WTC11 (cell line): ENCODE data around the gene VWA3B. TPM values are rescaled to one million over a fixed set of nuclear protein-coding genes. Genes with fewer than 3 reads are reported as not detected.

Experiments used
- ATAC-seq: fragments of 200-7000 bp; cut with Tn5 transposase; 2 replicates; pipeline ENCODE4 v1.10.0; 2021; ENCODE audit warnings: mild to moderate bottlenecking, moderate library complexity
- CTCF ChIA-PET: fragments of 300-600 bp; sonication (Branson Sonifier 250); formaldehyde crosslinking; loops from one replicate; lab custom pipeline; 2021; ENCODE audit warnings: antibody characterized with exemption; lab: Charles Lee
- POLR2A ChIA-PET: fragments of 350-600 bp; sonication (Branson Sonifier 250); formaldehyde crosslinking; loops from one replicate; lab custom pipeline; 2021; ENCODE audit warnings: antibody characterized with exemption; lab: Charles Lee
- DNase-seq: peaks from one replicate; pipeline ENCODE4 v3.0.0; 2021; ENCODE audit warnings: low spot score
- H3K27ac Mint-ChIP-seq: 2 replicates; pipeline ENCODE4 v1.8.0; 2021; ENCODE audit warnings: mixed read lengths
- H3K27me3 Mint-ChIP-seq: 2 replicates; pipeline ENCODE4 v1.8.0; 2021; ENCODE audit warnings: low read depth, mild to moderate bottlenecking, moderate library complexity, mixed read lengths
- H3K36me3 Mint-ChIP-seq: 2 replicates; pipeline ENCODE4 v1.8.0; 2021; ENCODE audit warnings: mixed read lengths
- H3K4me1 Mint-ChIP-seq: 2 replicates; pipeline ENCODE4 v1.8.0; 2022; ENCODE audit warnings: mixed read lengths
- H3K4me3 Mint-ChIP-seq: 2 replicates; pipeline ENCODE4 v1.8.0; 2021; ENCODE audit warnings: mild to moderate bottlenecking, moderate library complexity, mixed read lengths
- H3K9me3 Mint-ChIP-seq: 2 replicates; pipeline ENCODE4 v1.8.0; 2021; ENCODE audit warnings: mixed read lengths
- ETV6 ChIP-seq: sonication (generic); formaldehyde crosslinking; IDR thresholded peaks from 2 replicates; pipeline ENCODE4 v1.8.1; 2022; ENCODE audit warnings: mild to moderate bottlenecking, missing genetic modification reagents
- FOXP1 ChIP-seq: sonication (generic); formaldehyde crosslinking; IDR thresholded peaks from 2 replicates; pipeline ENCODE4 v1.8.0; 2022; ENCODE audit warnings: missing genetic modification reagents, mild to moderate bottlenecking, moderate library complexity, borderline replicate concordance
- MYBL2 ChIP-seq: sonication (generic); formaldehyde crosslinking; IDR thresholded peaks from 2 replicates; pipeline ENCODE4 v1.8.1; 2023; ENCODE audit warnings: mild to moderate bottlenecking, moderate library complexity, missing genetic modification reagents
- NFYB ChIP-seq: sonication (generic); formaldehyde crosslinking; conservative IDR thresholded peaks from 2 replicates; pipeline ENCODE4 v1.8.0; 2022; ENCODE audit warnings: low read depth, missing genetic modification reagents
- NR1H2 ChIP-seq: sonication (generic); formaldehyde crosslinking; IDR thresholded peaks from 2 replicates; pipeline ENCODE4 v1.9.0; 2021; ENCODE audit warnings: mild to moderate bottlenecking, moderate library complexity, missing genetic modification reagents
- ZNF219 ChIP-seq: sonication (generic); formaldehyde crosslinking; IDR thresholded peaks from 2 replicates; pipeline ENCODE4 v1.8.0; 2023; ENCODE audit warnings: missing genetic modification reagents, mild to moderate bottlenecking, borderline replicate concordance
- ZNF416 ChIP-seq: fragments of 250-450 bp; sonication (Bioruptor Pico); IDR thresholded peaks from 2 replicates; pipeline ENCODE4 v1.9.0; 2021; ENCODE audit warnings: mild to moderate bottlenecking, inconsistent platforms
- total RNA-seq: library from RNA; stranded (reverse); gene quantifications from 3 replicates; pipeline ENCODE4 v1.2.3, GENCODE V29; 2021
- TF ChIP-seq, protein P1 (sequence below): sonication (generic); formaldehyde crosslinking; IDR thresholded peaks from 2 replicates; pipeline ENCODE4 v1.8.1; 2022; ENCODE audit warnings: missing genetic modification reagents, borderline replicate concordance
- TF ChIP-seq, protein P2 (sequence below): sonication (generic); formaldehyde crosslinking; IDR thresholded peaks from 2 replicates; pipeline ENCODE4 v1.8.0; 2023; ENCODE audit warnings: missing genetic modification reagents, mild to moderate bottlenecking, borderline replicate concordance
- TF ChIP-seq, protein P3 (sequence below): sonication (generic); formaldehyde crosslinking; conservative IDR thresholded peaks from 2 replicates; pipeline ENCODE4 v1.8.1; 2022; ENCODE audit warnings: mild to moderate bottlenecking, missing genetic modification reagents
- TF ChIP-seq, protein P4 (sequence below): fragments of 250-450 bp; sonication (Bioruptor Pico); IDR thresholded peaks from 2 replicates; pipeline ENCODE4 v1.9.0; 2021; ENCODE audit warnings: moderate library complexity, mild to moderate bottlenecking, inconsistent platforms, borderline replicate concordance
- TF ChIP-seq, protein P5 (sequence below): sonication (generic); formaldehyde crosslinking; IDR thresholded peaks from 2 replicates; pipeline ENCODE4 v1.8.1; 2023; ENCODE audit warnings: mild to moderate bottlenecking, missing genetic modification reagents, borderline replicate concordance
- TF ChIP-seq, protein P6 (sequence below): fragments of 250-450 bp; sonication (Bioruptor Pico); IDR thresholded peaks from 2 replicates; pipeline ENCODE4 v1.9.0; 2021; ENCODE audit warnings: mild to moderate bottlenecking, borderline replicate concordance

The VWA3B gene
- total RNA-seq, 1 experiment from 2014 or later, result not detected

DNA sequence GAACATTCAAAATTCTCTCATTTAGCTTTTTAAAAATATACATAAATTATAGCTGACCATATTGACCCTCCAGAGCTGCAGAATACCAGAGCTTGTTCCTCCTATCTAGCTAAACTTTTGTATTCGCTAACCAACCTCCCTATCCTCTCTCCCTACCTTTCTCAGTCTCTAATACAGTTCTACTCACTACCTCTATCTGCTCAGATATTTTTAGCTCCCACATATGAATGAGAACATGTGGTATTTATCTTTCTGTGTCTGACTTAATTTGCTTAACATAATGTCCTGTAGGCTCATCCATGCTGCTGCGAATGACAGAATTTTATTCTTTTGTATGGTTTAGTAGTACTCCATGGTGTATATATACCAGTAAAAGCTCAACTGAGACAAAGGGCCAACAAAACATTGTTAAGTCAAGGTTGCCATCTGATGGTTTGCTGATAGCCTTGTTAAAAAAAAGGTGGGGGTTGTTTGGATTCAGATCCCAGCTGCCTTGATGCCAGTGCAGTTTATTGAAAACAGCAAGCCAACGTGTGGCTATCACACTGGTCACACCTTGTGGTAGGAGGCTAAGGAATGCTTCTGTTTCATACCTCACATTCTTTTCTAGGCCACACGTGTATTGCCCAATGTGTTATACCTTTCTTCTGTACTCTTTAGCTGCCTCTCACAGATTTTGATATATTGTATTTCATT, 101.5 kb downstream of the VWA3B start:
- DNase-seq, result no peak
- Mint-ChIP-seq H3K27me3 (no peaks in the 10 kb centered on the region), H3K36me3 (no peaks in the 10 kb centered on the region), H3K4me1 (0 out of 2 replicates have a peak, but pooled peaks cover 2% of the 10 kb centered on the region), H3K9me3 (0 out of 2 replicates have a peak, but pooled peaks cover 2% of the 10 kb centered on the region)
- CTCF ChIA-PET, result interaction anchor here (1.3 to 1.4 kb wide), 2 partner anchors 414 to 448 kb away, joined by 3 to 6 read pairs; no protein-coding TSS in a partner anchor
- no peak for ATAC-seq
- TF ChIP-seq ZNF416, result no peak
- TF ChIP-seq, protein P1, sequence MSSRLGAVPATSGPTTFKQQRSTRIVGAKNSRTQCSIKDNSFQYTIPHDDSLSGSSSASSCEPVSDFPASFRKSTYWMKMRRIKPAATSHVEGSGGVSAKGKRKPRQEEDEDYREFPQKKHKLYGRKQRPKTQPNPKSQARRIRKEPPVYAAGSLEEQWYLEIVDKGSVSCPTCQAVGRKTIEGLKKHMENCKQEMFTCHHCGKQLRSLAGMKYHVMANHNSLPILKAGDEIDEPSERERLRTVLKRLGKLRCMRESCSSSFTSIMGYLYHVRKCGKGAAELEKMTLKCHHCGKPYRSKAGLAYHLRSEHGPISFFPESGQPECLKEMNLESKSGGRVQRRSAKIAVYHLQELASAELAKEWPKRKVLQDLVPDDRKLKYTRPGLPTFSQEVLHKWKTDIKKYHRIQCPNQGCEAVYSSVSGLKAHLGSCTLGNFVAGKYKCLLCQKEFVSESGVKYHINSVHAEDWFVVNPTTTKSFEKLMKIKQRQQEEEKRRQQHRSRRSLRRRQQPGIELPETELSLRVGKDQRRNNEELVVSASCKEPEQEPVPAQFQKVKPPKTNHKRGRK (CRISPR knock-in tag), result no peak
- no peak for TF ChIP-seq NFYB (CRISPR knock-in tag)
- TF ChIP-seq ZNF219, result no peak
- TF ChIP-seq, protein P2, sequence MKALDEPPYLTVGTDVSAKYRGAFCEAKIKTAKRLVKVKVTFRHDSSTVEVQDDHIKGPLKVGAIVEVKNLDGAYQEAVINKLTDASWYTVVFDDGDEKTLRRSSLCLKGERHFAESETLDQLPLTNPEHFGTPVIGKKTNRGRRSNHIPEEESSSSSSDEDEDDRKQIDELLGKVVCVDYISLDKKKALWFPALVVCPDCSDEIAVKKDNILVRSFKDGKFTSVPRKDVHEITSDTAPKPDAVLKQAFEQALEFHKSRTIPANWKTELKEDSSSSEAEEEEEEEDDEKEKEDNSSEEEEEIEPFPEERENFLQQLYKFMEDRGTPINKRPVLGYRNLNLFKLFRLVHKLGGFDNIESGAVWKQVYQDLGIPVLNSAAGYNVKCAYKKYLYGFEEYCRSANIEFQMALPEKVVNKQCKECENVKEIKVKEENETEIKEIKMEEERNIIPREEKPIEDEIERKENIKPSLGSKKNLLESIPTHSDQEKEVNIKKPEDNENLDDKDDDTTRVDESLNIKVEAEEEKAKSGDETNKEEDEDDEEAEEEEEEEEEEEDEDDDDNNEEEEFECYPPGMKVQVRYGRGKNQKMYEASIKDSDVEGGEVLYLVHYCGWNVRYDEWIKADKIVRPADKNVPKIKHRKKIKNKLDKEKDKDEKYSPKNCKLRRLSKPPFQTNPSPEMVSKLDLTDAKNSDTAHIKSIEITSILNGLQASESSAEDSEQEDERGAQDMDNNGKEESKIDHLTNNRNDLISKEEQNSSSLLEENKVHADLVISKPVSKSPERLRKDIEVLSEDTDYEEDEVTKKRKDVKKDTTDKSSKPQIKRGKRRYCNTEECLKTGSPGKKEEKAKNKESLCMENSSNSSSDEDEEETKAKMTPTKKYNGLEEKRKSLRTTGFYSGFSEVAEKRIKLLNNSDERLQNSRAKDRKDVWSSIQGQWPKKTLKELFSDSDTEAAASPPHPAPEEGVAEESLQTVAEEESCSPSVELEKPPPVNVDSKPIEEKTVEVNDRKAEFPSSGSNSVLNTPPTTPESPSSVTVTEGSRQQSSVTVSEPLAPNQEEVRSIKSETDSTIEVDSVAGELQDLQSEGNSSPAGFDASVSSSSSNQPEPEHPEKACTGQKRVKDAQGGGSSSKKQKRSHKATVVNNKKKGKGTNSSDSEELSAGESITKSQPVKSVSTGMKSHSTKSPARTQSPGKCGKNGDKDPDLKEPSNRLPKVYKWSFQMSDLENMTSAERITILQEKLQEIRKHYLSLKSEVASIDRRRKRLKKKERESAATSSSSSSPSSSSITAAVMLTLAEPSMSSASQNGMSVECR (CRISPR knock-in tag), result no peak
- TF ChIP-seq ETV6 (CRISPR knock-in tag), result no peak
- TF ChIP-seq, all 79 proteins: peak for 0
- Mint-ChIP-seq H3K27ac (no peak overlapping the region), H3K4me3 (no peak overlapping the region)
- POLR2A ChIA-PET, result no interaction called here

DNA sequence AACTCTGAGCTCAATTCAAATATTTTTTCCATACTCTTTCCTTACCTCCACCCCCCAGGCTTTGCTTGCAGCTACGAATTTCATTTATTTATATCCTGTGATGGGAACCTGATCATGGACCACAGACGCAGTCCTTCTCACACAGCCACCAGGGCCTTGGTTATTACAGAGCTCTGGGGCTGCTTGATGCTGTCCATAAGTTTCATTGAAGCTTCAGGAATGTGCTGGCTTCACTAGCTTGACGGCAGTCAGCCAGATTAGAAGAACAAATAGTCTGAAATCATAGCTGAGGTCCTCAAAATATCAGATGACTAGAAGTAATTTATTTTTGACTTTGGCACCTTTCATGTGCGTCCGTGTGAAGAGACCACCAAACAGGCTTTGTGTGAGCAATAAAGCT, 104.9 kb downstream of the VWA3B start:
- Mint-ChIP-seq H3K4me3 (no peak overlapping the region), H3K9me3 (0 out of 2 replicates have a peak, but pooled peaks cover 2% of the 10 kb centered on the region), H3K27ac (no peak overlapping the region), H3K36me3 (no peaks in the 10 kb centered on the region)
- POLR2A ChIA-PET, result no interaction called here
- CTCF ChIA-PET, result interaction anchor here (0.8 to 1.5 kb wide), 3 partner anchors 77 to 296 kb away, joined by 3 to 6 read pairs (median 3); no protein-coding TSS in a partner anchor
- DNase-seq, result no peak
- TF ChIP-seq, protein P3, sequence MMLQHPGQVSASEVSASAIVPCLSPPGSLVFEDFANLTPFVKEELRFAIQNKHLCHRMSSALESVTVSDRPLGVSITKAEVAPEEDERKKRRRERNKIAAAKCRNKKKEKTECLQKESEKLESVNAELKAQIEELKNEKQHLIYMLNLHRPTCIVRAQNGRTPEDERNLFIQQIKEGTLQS, result no peak
- TF ChIP-seq, protein P4, sequence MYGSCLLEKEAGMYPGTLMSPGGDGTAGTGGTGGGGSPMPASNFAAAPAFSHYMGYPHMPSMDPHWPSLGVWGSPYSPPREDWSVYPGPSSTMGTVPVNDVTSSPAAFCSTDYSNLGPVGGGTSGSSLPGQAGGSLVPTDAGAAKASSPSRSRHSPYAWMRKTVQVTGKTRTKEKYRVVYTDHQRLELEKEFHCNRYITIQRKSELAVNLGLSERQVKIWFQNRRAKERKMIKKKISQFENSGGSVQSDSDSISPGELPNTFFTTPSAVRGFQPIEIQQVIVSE (CRISPR knock-in tag), result no peak
- TF ChIP-seq, protein P5, sequence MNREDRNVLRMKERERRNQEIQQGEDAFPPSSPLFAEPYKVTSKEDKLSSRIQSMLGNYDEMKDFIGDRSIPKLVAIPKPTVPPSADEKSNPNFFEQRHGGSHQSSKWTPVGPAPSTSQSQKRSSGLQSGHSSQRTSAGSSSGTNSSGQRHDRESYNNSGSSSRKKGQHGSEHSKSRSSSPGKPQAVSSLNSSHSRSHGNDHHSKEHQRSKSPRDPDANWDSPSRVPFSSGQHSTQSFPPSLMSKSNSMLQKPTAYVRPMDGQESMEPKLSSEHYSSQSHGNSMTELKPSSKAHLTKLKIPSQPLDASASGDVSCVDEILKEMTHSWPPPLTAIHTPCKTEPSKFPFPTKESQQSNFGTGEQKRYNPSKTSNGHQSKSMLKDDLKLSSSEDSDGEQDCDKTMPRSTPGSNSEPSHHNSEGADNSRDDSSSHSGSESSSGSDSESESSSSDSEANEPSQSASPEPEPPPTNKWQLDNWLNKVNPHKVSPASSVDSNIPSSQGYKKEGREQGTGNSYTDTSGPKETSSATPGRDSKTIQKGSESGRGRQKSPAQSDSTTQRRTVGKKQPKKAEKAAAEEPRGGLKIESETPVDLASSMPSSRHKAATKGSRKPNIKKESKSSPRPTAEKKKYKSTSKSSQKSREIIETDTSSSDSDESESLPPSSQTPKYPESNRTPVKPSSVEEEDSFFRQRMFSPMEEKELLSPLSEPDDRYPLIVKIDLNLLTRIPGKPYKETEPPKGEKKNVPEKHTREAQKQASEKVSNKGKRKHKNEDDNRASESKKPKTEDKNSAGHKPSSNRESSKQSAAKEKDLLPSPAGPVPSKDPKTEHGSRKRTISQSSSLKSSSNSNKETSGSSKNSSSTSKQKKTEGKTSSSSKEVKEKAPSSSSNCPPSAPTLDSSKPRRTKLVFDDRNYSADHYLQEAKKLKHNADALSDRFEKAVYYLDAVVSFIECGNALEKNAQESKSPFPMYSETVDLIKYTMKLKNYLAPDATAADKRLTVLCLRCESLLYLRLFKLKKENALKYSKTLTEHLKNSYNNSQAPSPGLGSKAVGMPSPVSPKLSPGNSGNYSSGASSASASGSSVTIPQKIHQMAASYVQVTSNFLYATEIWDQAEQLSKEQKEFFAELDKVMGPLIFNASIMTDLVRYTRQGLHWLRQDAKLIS (CRISPR knock-in tag), result no peak
- TF ChIP-seq, protein P6, sequence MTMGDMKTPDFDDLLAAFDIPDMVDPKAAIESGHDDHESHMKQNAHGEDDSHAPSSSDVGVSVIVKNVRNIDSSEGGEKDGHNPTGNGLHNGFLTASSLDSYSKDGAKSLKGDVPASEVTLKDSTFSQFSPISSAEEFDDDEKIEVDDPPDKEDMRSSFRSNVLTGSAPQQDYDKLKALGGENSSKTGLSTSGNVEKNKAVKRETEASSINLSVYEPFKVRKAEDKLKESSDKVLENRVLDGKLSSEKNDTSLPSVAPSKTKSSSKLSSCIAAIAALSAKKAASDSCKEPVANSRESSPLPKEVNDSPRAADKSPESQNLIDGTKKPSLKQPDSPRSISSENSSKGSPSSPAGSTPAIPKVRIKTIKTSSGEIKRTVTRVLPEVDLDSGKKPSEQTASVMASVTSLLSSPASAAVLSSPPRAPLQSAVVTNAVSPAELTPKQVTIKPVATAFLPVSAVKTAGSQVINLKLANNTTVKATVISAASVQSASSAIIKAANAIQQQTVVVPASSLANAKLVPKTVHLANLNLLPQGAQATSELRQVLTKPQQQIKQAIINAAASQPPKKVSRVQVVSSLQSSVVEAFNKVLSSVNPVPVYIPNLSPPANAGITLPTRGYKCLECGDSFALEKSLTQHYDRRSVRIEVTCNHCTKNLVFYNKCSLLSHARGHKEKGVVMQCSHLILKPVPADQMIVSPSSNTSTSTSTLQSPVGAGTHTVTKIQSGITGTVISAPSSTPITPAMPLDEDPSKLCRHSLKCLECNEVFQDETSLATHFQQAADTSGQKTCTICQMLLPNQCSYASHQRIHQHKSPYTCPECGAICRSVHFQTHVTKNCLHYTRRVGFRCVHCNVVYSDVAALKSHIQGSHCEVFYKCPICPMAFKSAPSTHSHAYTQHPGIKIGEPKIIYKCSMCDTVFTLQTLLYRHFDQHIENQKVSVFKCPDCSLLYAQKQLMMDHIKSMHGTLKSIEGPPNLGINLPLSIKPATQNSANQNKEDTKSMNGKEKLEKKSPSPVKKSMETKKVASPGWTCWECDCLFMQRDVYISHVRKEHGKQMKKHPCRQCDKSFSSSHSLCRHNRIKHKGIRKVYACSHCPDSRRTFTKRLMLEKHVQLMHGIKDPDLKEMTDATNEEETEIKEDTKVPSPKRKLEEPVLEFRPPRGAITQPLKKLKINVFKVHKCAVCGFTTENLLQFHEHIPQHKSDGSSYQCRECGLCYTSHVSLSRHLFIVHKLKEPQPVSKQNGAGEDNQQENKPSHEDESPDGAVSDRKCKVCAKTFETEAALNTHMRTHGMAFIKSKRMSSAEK (CRISPR knock-in tag), result no peak
- TF ChIP-seq MYBL2 (no peak), FOXP1 (CRISPR knock-in tag) (no peak), NR1H2 (CRISPR knock-in tag) (no peak)
- TF ChIP-seq, all 79 proteins: peak for 0
- Mint-ChIP-seq H3K4me1 (0 out of 2 replicates have a peak, but pooled peaks cover 3% of the 10 kb centered on the region), H3K27me3 (no peaks in the 10 kb centered on the region)
- no peak for ATAC-seq
